ENCODE results near the gene TARP.

TARP gene

GRCh38 chr7:38307640-38308039, 34.2 kb upstream of the TARP start:
- peak; percentile 55 for DNase-seq (ENCODE audit: low read depth)
- H3K4me3 ChIP-seq (ENCODE audit: low read depth, low read length) = no peak overlapping the region
- TF ChIP-seq MYC (IDR thresholded peaks at IDR 0.05; ENCODE audit: low read depth, low read length) (no peak), MAX (IDR thresholded peaks at IDR 0.05; ENCODE audit: low read depth, low read length) (no peak), POLR2A (IDR thresholded peaks at IDR 0.05; ENCODE audit: extremely low read depth, insufficient read length) (no peak), CTCF (IDR thresholded peaks at IDR 0.05; ENCODE audit: low read depth, low read length) (no peak)

- peak; percentile 98 for DNase-seq (ENCODE audit: low read depth)
- TF ChIP-seq CTCF (IDR thresholded peaks at IDR 0.05; ENCODE audit: low read depth, low read length) (no peak), MAX (IDR thresholded peaks at IDR 0.05; ENCODE audit: low read depth, low read length) (peak; percentile 12; the same call in 1 of the 2 replicates)
- no peak overlapping the region for H3K4me3 ChIP-seq (ENCODE audit: low read depth, low read length)
These were observed 33.5 kb upstream of the TARP start for GRCh38 chr7:38306914-38307313.

GRCh38 chr7:38306171-38306570, 32.7 kb upstream of the TARP start:
- TF ChIP-seq POLR2A (IDR thresholded peaks at IDR 0.05; ENCODE audit: extremely low read depth, insufficient read length) (no peak), MYC (IDR thresholded peaks at IDR 0.05; ENCODE audit: low read depth, low read length) (no peak), MAX (IDR thresholded peaks at IDR 0.05; ENCODE audit: low read depth, low read length) (no peak), CTCF (IDR thresholded peaks at IDR 0.05; ENCODE audit: low read depth, low read length) (no peak)
- H3K4me3 ChIP-seq (ENCODE audit: low read depth, low read length) = no peak overlapping the region
- DNase-seq (ENCODE audit: low read depth) = no peak

GRCh38 chr7:38303866-38304265, 30.4 kb upstream of the TARP start:
- no peak for DNase-seq (ENCODE audit: low read depth)
- TF ChIP-seq POLR2A (IDR thresholded peaks at IDR 0.05; ENCODE audit: extremely low read depth, insufficient read length) = no peak
- TF ChIP-seq CTCF (IDR thresholded peaks at IDR 0.05; ENCODE audit: low read depth, low read length) = no peak
- no peak for TF ChIP-seq MAX (IDR thresholded peaks at IDR 0.05; ENCODE audit: low read depth, low read length)
- TF ChIP-seq MYC (IDR thresholded peaks at IDR 0.05; ENCODE audit: low read depth, low read length) = no peak
- H3K4me3 ChIP-seq (ENCODE audit: low read depth, low read length) = no peak overlapping the region

GRCh38 chr7:38300175-38300574, 26.7 kb upstream of the TARP start:
- TF ChIP-seq POLR2A (IDR thresholded peaks at IDR 0.05; ENCODE audit: extremely low read depth, insufficient read length) = peak; percentile 78
- peak; percentile 74 for TF ChIP-seq MYC (IDR thresholded peaks at IDR 0.05; ENCODE audit: low read depth, low read length)
- peak; percentile 68 for TF ChIP-seq CTCF (IDR thresholded peaks at IDR 0.05; ENCODE audit: low read depth, low read length)
- TF ChIP-seq MAX (IDR thresholded peaks at IDR 0.05; ENCODE audit: low read depth, low read length) = peak; percentile 75
- DNase-seq (ENCODE audit: low read depth) = peak; percentile 96
- H3K4me3 ChIP-seq (ENCODE audit: low read depth, low read length) = peak overlapping the region; percentile 68
